HG02588 (cell line): Measurements from ENCODE around the gene PKD2.
"Not testable (repeated sequence)": the region's sequence is repeated elsewhere in the genome, so short reads cannot be mapped to it uniquely, and the experiment has no call there.

Source experiments
- ATAC-seq: cut with Tn5 transposase; IDR thresholded peaks from one replicate; pipeline ENCODE4 v1.9.1; 2021; ENCODE audit warnings: mild to moderate bottlenecking, moderate library complexity; ENCODE audit not compliant: unreplicated experiment

PKD2 gene

DNA sequence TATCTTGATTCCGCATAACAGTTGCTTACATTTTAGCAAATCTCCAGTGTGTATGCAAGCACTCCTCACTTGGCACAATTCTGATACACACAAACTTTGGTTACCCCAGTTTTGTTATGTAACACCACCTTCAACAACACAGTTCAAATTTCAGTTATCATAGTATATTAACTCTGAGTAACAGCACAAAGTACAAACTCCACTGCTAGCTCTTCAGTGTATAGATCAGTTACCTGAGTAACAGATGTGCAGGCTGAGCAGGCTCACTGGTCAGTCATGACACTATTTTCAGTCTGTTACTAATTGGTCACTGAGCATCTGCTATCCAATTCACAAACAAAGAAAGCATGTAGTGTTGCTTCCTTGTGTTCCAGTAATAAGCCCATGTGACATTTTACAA lies 55.4 kb downstream of the PKD2 start:
- ATAC-seq, result no peak

DNA sequence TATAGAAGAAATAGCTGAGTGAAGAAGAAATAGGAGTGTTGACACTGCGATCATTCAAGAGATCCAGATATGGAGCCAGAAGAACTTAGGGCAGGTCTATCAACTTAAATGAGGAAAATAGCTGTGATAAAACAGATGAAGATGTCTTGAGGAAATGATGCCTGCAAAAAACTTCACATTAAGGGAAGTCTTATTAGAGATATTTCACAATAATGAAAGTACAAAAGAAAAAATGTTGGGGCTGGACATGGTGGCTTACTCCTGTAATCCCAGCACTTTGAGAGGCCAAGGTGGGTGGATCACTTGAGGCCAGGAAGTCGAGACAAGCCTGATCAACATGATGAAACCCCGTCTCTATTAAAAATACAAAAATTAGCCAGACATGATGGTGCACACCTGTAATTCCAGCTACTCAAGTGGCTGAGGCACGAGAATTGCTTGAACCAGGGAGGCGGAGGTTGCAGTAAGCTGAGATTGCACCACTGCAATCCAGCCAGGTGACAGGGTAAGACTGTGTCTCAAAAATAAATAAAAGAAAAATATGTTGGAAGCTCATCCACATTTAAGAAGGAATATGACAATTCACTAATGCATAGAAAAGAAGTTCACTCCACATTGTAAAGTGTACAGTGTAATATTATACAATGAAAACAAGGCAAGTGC lies 56.3 kb downstream of the PKD2 start:
- ATAC-seq, result no peak

DNA sequence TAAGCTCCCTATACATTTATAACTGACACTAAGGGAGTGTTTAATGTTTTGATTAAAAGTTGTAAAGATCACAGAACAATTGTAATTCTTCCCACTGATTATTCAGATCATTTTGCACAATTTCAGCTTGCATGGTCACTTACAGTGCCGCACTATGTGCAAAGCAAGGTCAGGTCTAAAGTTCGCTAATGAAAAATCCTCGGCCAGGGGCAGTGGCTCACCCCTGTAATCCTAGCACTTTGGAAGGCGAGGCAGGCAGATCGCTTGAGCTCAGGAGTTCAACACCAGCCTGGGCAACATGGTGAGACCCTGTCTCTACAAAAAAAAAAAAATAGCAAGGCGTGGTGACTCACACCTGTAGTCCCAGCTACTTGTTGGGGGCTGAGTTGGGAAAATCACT lies 57.0 kb downstream of the PKD2 start:
- ATAC-seq, result no peak

- no peak for ATAC-seq
Observed at GRCh38 chr4:88070031-88070430, 62.6 kb downstream of the PKD2 start.

- no peak for ATAC-seq
Observed at GRCh38 chr4:88075336-88075735, 67.9 kb downstream of the PKD2 start.

GRCh38 chr4:88077911-88078524 lies 70.6 kb downstream of the PKD2 start:
- ATAC-seq, result no peak

GRCh38 chr4:88078579-88078978 lies 71.1 kb downstream of the PKD2 start:
- no peak for ATAC-seq

GRCh38 chr4:88080626-88081025 lies 73.2 kb downstream of the PKD2 start:
- ATAC-seq, result no peak

DNA sequence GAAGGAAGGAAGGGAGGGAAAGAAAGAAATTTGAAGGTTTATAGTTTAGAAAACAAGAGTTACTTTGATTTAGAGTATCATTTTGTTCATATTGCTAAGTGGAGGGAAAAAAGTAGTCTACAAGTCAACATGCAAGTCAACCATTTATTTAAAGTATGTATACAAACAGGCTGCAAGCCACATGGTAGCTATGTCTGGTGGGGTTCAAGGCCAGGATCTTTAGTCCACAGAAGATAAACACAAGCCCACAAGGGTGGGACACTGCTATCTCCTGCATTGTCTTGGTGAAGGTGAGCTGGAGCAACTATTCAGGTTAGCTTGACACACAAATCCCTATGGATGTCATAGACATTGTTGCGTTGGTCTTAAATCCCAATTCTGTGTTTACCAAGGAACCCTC lies 79.6 kb downstream of the PKD2 start:
- no peak for ATAC-seq

GRCh38 chr4:88090898-88091297 lies 83.5 kb downstream of the PKD2 start:
- no peak for ATAC-seq

- no peak for ATAC-seq
Observed at GRCh38 chr4:88091378-88091777, 83.9 kb downstream of the PKD2 start.

- ATAC-seq, result no peak
Observed at GRCh38 chr4:88093874-88094273, 86.4 kb downstream of the PKD2 start.

- no peak for ATAC-seq
Observed at GRCh38 chr4:88097301-88097700, 89.9 kb downstream of the PKD2 start.

GRCh38 chr4:88097781-88098180 lies 90.3 kb downstream of the PKD2 start:
- no peak for ATAC-seq

GRCh38 chr4:88098993-88099752 lies 91.7 kb downstream of the PKD2 start:
- ATAC-seq, result no peak

DNA sequence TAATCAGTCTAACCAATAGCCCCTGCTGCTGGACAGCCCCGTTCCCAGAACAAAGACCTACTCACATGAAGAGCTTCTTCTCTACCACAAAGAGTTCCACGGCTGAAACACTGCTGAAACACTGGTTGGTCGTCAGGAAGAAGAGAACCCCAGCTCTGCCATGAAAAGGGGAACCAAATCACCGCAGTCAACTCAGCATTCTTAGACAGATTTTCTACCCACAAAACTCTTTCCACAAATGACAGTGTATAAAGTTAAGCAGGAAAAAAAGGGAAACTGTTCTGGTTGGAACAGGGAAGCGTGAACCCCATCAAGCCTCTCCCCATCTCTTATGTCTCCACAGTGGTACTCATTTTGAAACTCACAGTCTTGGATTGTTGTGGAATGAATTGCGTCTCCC lies 93.7 kb downstream of the PKD2 start:
- ATAC-seq, result no peak

GRCh38 chr4:88102026-88102425 lies 94.6 kb downstream of the PKD2 start:
- no peak for ATAC-seq

DNA sequence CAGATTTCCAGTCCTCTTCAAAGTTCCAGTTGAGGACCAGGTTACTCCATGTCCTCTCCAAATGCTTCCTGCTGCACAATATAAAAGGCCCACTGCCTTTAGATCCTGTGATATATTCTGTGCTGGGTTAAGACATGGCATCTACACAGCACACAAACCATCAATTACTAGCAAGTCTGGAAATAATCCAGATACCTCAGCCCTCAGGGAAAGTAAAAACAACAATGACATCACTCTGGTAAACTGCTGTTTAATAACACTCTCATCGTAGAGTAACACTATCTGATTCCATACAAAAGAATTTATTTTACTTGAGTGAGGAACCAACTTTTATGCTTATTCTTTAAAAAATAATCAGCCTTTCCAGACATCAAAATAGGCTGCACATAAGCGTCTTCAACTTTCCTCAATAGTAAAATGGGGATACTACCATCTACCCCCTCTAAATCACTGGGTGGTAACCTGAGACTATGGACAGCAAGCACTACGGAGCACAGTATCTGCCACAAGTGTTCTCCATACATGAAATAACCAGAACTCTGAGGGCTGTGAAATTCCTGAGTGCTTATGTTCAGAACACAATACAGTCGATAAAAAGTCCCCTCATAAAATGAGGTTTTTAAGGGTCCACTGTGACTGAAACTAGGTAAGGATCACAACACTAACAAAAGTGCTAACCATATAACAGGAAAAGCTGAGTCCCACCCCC lies 97.6 kb downstream of the PKD2 start:
- ATAC-seq, result no peak

DNA sequence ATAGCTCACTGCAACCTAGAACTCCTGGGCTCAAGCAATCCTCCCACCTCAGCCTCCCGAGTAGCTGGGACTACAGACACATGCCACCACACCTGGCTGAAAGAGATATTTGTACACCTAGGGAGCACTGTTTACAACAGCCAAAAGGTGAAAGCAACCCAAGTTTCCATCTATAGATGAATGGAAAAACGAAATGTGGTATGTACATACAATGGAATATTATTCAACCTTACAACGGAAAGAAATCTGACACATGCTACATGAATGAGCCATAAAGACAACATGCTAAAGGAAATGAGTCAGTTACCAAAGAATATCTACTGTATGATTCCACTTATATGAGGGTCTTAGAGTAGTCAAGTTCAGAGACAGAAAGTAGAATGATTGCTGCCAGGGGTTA lies 98.8 kb downstream of the PKD2 start:
- no peak for ATAC-seq

- ATAC-seq, result no peak
Observed at GRCh38 chr4:88107406-88108107, 100.1 kb downstream of the PKD2 start.

DNA sequence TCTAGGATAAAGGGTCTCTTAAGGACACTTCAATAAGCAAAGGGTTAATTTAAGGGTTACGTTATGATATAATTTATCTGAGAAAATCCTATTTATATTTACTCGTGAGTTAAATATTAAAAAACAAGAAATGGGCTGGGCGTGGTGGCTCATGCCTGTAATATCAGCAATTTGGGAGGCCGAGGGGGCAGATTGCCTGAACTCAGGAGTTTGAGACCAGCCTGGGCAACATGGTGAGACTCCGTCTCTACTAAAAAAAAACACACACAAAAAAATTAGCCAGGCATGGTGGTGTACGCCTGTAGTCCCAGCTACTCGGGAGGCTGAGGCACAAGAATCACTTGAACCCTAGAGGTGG lies 100.7 kb downstream of the PKD2 start:
- ATAC-seq, result not testable (repeated sequence)
